ENCODE results near the gene FURIN.

The FURIN gene

GRCh38 chr15:90889736-90890456, 21.5 kb downstream of the FURIN start:
- Histone ChIP-seq H3K27me3 (replicated peaks; ENCODE audit: control insufficient read depth, insufficient read depth, low read length) (no peaks in the 10 kb centered on the region), H3K36me3 (ENCODE audit: control insufficient read depth, insufficient read depth, low read length) (peaks cover 2% of the 10 kb centered on the region), H3K4me3 (replicated peaks; ENCODE audit: low read depth, low read length) (no peak overlapping the region)
- no peak for TF ChIP-seq CTCF (IDR thresholded peaks at IDR 0.05; ENCODE audit: insufficient read depth, low read length, poor library complexity, severe bottlenecking)
- DNase-seq (ENCODE audit: extremely low read depth, insufficient read length), result no peak

GRCh38 chr15:90890839-90891238, 22.5 kb downstream of the FURIN start:
- DNase-seq (ENCODE audit: extremely low read depth, insufficient read length), result no peak
- H3K4me3 ChIP-seq (replicated peaks; ENCODE audit: low read depth, low read length), result no peak overlapping the region
- H3K27me3 ChIP-seq (replicated peaks; ENCODE audit: control insufficient read depth, insufficient read depth, low read length), result no peaks in the 10 kb centered on the region
- H3K36me3 ChIP-seq (ENCODE audit: control insufficient read depth, insufficient read depth, low read length), result peaks cover 2% of the 10 kb centered on the region
- TF ChIP-seq CTCF (IDR thresholded peaks at IDR 0.05; ENCODE audit: insufficient read depth, low read length, poor library complexity, severe bottlenecking), result no peak

- Histone ChIP-seq H3K27me3 (replicated peaks; ENCODE audit: control insufficient read depth, insufficient read depth, low read length) (no peaks in the 10 kb centered on the region), H3K36me3 (ENCODE audit: control insufficient read depth, insufficient read depth, low read length) (peaks cover 2% of the 10 kb centered on the region), H3K4me3 (replicated peaks; ENCODE audit: low read depth, low read length) (no peak overlapping the region)
- no peak for DNase-seq (ENCODE audit: extremely low read depth, insufficient read length)
- no peak for TF ChIP-seq CTCF (IDR thresholded peaks at IDR 0.05; ENCODE audit: insufficient read depth, low read length, poor library complexity, severe bottlenecking)
These were observed 23.1 kb downstream of the FURIN start for GRCh38 chr15:90891346-90891949.

- DNase-seq (ENCODE audit: extremely low read depth, insufficient read length), result no peak
- Histone ChIP-seq H3K4me3 (replicated peaks; ENCODE audit: low read depth, low read length) (no peak overlapping the region), H3K36me3 (ENCODE audit: control insufficient read depth, insufficient read depth, low read length) (peaks cover 2% of the 10 kb centered on the region), H3K27me3 (replicated peaks; ENCODE audit: control insufficient read depth, insufficient read depth, low read length) (no peaks in the 10 kb centered on the region)
- no peak for TF ChIP-seq CTCF (IDR thresholded peaks at IDR 0.05; ENCODE audit: insufficient read depth, low read length, poor library complexity, severe bottlenecking)
These were observed 23.6 kb downstream of the FURIN start for GRCh38 chr15:90892023-90892422.

GRCh38 chr15:90892498-90893174, 24.2 kb downstream of the FURIN start:
- Histone ChIP-seq H3K36me3 (ENCODE audit: control insufficient read depth, insufficient read depth, low read length) (peaks cover 2% of the 10 kb centered on the region), H3K27me3 (replicated peaks; ENCODE audit: control insufficient read depth, insufficient read depth, low read length) (no peaks in the 10 kb centered on the region), H3K4me3 (replicated peaks; ENCODE audit: low read depth, low read length) (no peak overlapping the region)
- no peak for DNase-seq (ENCODE audit: extremely low read depth, insufficient read length)
- TF ChIP-seq CTCF (IDR thresholded peaks at IDR 0.05; ENCODE audit: insufficient read depth, low read length, poor library complexity, severe bottlenecking), result no peak

Measured in GM06990 (cell line).